Dedifferentiated amniotic fluid mesenchymal stem cell (primary cell): ENCODE measurements around the gene EIF3L.

Experiments used
- DNase-seq: peaks from one replicate; pipeline ENCODE4 v3.0.0-alpha.2; 2016; ENCODE audit errors: extremely low spot score

The EIF3L gene

DNA sequence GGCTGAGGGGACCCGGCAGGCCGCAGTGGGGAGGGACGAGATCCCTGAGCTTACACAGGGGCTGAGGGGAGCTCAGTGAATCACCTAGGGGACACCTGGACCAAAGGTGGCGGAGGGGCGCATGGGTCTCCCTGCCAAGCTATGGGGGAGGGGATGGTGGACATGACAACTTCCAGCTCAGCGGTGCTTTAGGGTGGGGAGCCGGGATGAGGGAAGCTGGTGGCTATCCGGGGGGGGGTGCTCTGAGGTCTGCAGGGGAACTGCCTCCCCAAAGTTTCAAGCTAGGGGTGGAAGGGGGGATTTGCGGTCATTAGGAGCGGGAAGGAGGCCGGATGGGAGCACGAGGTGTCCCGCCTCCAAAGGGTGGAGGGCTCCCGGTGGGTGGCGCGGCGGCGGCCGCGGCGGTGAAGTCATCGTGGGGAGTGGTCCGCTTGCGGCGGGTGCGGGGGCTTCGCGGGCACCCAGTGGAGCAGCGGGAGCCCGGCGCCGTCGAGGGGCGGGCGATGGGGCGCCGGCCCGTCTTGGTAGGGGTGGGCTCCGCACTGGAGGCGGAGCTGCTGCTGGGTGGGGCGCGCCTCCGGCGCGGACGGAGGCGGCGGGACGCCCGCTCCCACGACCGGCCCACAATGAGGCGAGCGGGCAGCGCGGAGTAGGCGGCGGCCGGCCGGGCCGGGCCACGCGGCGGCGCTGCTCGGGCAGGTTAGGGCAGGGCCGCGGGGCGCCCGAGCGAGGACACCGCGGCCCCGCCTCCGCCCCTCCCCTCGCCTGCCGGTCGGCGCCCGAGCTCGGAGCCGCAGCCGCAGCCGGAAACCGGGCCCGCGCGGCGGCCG lies 56.5 kb downstream of the EIF3L start, which contains the start of gene MICALL1:
Gene MICALL1, plus strand, starts transcription at position 764 of the 830 bp plus-strand sequence. CDS start 126 bp downstream, outside the sequence.
- DNase-seq, result peak; percentile 30

GRCh38 chr22:37906364-37907008 lies 57.3 kb downstream of the EIF3L start:
- no peak for DNase-seq

DNA sequence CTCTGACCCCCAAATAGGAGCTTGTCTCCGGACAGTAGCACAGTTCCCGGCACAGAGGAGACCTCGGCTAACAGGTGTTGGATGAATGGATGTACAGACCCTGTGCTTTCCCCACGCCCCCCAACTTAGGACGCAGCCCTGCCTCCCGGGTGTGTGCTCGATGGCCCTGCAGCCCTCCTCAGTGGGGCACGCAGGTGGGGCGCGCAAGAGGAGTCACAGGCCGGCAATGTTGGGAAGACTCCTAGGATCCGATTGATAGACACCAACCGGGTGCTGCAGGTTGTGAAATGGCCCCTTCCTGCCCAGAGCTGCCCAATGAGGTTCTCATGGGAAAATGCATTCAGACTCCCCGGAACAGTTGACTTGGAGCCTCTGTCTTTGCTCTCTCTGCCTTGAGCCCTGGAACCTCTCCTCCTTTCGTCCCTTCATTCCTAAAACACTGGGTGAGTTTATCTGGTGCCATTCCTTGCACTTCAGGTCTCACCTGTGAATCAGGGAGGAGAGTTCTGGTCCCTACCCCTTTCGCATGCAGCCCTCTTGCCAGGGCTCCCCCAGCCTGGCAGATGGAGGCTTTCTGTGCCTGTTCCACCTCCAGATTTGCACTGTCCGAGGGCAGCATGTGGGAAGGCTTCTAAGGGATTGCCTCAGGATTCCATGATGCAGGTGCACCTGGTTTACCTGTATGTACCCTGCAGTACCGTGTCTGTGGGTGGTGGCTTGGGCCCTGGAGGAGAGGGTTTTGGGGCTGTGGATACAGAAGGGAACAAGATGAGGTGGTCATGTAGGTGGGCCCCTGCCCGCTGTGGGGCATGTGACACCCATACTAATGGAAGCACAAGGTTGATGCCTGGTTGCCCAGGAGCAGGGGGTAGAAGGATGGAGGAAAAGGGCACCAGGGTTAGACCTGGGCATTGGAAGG lies 58.1 kb downstream of the EIF3L start:
- no peak for DNase-seq

DNA sequence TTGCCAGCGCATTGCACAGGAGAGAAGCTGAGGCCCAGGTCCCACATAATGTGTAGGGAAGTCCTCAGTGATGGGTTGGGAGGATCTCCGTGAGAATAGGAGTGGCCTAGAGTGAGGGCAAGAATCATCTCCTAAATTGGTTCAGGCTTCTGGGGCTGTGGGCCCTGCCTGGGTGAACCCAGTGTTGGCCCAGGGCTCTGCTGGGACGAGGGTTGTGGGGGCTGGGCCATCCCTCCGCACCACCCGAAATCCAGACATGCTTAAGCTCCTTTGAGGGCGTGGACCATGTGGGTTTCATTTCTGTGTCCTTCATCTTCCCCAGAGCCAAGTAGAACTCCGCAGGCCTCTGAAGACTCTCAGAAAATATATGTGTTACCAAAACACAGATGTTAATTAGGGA lies 60.5 kb downstream of the EIF3L start:
- DNase-seq, result no peak

- DNase-seq, result no peak
Observed at GRCh38 chr22:37910890-37911672, 61.9 kb downstream of the EIF3L start.

DNA sequence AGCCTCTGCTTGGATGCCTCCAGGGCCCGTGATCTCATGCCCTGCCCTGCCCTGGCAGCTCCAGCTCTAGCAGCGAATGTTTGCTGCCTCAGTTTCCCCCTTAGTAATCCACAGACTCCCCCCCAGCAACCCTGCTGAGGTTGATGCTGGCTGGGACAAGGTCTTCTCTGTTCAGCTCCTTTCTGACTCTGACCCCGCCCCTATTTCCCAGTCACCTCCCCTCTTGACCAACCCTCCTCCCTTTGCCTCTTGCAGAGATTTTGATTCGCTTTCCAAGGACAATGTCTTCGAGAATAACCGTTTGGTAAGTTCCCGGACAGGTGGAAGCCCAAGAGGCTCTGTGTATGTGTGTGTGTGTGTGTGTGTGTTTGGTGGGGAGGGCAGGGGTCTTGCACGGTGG lies 62.5 kb downstream of the EIF3L start:
- DNase-seq, result no peak

GRCh38 chr22:37912171-37912570 lies 63.0 kb downstream of the EIF3L start:
- no peak for DNase-seq

DNA sequence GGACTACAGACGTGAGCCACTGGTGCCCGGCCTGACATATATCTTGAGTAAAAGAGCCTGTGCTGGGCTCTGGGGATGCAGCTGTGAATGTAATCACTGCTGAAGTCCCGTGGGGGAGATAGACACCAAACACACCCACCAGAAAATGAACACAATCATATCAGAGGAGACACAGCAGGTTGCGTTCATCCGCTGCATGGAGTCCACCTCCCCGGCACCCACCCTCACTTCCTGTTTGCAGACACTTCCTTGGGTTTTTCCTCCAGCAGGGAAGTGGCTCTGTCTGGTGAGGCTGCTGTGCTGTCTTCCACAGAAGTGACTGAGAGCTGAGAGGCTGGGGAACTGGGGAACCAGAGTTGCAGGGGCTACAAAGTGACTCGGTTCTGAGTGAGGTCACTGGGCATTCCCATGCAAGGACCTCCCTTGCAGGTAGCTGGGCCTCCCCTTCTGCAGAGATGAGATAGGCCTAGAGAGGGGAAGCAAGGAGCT lies 64.1 kb downstream of the EIF3L start:
- no peak for DNase-seq

DNA sequence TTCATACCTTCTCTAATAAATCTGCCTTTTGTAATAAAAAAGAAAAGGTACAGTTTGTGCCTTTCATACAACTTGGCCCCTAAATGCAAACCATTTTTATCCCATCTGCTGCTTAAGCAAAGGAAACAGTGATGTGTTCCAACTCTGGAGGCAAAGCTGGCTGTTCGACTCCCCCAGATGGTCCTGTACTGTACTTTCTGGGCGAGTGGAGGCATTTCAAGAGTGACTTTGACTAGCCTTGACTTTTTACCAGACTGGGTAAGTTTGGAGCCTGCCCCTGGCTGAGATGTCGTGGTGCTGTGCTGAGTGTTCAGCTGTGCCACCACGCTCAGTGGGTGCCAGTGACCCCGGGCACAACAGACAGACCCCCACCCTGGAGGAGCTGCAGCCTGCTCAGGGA lies 67.1 kb downstream of the EIF3L start:
- DNase-seq, result no peak

DNA sequence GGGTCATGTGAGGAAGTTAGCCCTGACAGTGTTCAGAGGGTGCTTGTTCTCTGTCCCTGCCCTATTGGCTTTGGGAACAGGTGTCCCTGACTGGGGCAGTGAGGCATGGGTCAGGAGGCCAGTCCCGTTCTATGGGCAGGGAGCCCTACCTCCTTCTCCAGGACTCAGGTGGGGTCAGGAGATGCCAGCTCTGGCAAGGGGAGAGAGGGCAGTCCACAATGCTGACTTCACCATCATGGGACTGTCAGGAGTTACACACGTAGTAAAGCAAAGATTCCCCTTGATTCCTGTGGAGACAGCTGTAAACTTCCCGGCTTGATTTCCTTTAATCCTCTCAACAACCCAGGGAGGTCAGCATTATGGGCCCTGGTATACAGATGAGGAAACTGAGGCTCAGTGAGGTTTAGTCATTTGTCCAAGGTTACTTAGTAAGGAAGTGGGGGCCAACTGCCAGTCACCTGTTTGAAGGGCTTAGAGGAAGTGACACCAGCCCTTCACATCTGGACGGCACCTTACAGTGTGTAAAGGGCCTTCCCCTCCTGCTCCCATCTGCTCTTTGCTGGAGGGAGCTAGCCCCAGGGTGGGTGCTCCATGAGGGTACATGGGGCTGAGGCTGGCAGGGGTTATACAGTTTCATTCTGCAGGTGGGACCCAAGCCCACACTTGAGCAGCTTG lies 68.8 kb downstream of the EIF3L start:
- no peak for DNase-seq

DNA sequence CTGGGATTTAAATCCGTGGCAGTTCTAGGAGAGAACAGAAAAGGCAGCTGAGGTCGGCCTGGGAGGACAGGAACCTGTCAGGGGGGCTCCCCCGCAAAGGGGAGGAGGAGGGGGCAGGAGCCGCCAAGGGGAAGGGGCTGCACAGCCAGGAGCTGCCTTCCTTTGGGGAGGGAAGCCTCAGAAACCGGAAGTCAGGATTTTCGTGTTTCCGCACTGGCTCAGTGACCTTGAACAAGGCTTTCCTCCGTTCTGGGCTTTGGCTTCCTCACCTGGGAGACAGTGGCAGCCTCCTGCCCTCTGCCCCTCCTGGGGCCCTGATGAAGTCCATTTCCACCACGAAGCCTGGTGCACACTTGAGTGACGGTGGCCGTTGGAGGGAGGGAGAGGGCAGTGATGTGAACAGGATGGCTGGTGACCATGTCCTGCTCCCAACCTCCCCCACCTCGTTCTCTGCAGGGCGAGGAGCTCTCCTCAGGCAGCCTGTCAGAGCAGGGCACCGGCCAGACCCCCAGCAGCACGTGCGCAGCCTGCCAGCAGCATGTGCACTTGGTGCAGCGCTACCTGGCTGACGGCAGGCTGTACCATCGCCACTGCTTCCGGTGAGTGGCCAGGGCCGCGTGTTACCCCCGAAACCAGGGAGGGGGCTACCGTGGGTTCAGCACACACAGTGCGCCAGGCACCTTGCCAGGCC lies 69.5 kb downstream of the EIF3L start:
- DNase-seq, result no peak

DNA sequence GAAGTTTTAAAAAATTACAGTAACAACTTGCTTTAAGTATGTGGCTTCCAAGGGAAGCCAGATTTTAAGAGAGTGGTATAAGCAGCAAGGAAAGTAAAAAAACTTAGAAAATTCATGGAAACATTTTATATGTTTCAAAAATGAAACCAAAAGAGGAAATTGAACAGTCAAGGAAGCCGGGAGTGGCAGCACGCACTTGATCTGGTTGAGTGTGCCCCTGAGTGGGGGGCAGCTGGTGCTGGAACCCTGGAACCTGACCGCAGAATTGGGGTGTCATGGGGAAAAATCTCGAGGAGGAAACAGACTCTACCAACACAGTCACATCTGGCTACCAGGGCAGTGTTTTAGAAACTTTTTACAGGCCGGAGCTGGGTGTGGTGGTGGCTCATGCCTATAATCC lies 70.9 kb downstream of the EIF3L start:
- DNase-seq, result no peak

GRCh38 chr22:37922191-37922590 lies 73.0 kb downstream of the EIF3L start:
- DNase-seq, result no peak

GRCh38 chr22:37923927-37924326 lies 74.7 kb downstream of the EIF3L start:
- DNase-seq, result no peak

DNA sequence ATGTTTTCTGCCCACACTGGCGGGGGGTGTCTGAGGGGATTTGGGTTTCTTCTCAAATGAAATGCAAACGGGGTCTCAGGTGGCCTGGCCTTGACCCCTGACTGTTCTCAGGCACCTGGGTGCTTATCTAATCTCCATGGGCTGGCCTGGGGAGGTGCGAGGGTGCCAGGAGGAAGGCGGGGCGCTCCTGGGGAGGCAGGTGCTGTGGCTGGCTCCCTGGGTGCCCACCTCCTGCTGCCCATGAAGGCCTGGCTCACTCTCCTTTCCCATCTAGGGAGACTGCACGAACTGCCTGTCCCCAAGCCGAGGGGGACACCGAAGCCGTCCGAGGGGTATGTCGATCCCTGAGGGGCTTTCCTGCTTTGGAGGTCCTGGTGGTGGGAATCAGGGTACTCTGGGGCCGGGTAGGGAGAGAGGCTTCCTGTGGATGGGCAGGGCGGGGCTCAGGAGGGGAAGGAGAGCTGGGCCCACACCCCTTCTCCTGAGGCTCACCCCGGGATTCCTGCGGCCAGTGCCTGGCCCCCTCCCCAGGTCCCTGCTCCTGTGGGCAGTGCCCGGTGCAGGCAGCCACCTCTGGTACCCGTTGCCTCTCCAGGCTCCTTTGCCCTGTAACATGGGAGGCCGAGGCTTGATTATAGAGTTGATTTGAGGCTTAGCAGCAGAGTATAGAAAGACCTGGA lies 75.3 kb downstream of the EIF3L start:
- no peak for DNase-seq

GRCh38 chr22:37925330-37925729 lies 76.1 kb downstream of the EIF3L start:
- no peak for DNase-seq

- DNase-seq, result no peak
Observed at GRCh38 chr22:37925767-37926166, 76.5 kb downstream of the EIF3L start.

- DNase-seq, result no peak
Observed at GRCh38 chr22:37926358-37926757, 77.1 kb downstream of the EIF3L start.
